HepG2 (cell line): ENCODE data around the gene NLRC3. TPM values are rescaled to one million over a fixed set of nuclear protein-coding genes. Genes with fewer than 3 reads are reported as not detected.

Experiments used
- HCFC1 ChIP-seq: fragments of 150-350 bp; IDR thresholded peaks from 2 replicates; pipeline ENCODE4 v1.6.1; 2014; ENCODE audit warnings: low read depth, low read length
- PBX3 ChIP-seq: sonication (generic); formaldehyde crosslinking; IDR thresholded peaks from 2 replicates; pipeline ENCODE4 v1.8.1; 2023; ENCODE audit warnings: missing genetic modification reagents, inconsistent platforms, borderline replicate concordance
- RAD21 ChIP-seq: fragments of 450-650 bp; formaldehyde crosslinking; IDR thresholded peaks from 2 replicates; pipeline ENCODE4 v1.5.0; 2020; ENCODE audit warnings: mild to moderate bottlenecking
- SCMH1 ChIP-seq: sonication (generic); formaldehyde crosslinking; IDR thresholded peaks from 2 replicates; pipeline ENCODE4 v1.9.0; 2021; ENCODE audit warnings: missing genetic modification reagents, mild to moderate bottlenecking, borderline replicate concordance
- ZBTB8A ChIP-seq: sonication (generic); formaldehyde crosslinking; IDR thresholded peaks from 2 replicates; pipeline ENCODE4 v1.4.0; 2020; ENCODE audit warnings: mild to moderate bottlenecking, low read depth, missing genetic modification reagents, borderline replicate concordance
- ZNF142 ChIP-seq: sonication (generic); formaldehyde crosslinking; IDR thresholded peaks from 2 replicates; pipeline ENCODE4 v1.4.0; 2020; ENCODE audit warnings: missing genetic modification reagents
- ZNF282 ChIP-seq: fragments of 450-650 bp; IDR thresholded peaks from 2 replicates; pipeline ENCODE4 v1.6.1; 2018; ENCODE audit not compliant: partially characterized antibody
- polyA plus RNA-seq, 8 experiments: library from polyadenylated mRNA; depleted of rRNA in 3 of 8; stranded (reverse) in 7 of 8; unstranded in 1 of 8; fragments of >200 nt; fragmentation: Illumina TruSeq in 4 of 8; extraction: Trizol in 4 of 8; gene quantifications; 2 replicates each; pipeline versions ENCODE4 v1.2.1 to v1.2.3, GENCODE V29; 2011 to 2016; ENCODE audit warnings: low read depth in 4 of 8, missing spikeins in 1 of 8, mixed read lengths in 1 of 8; ENCODE audit not compliant: insufficient read depth in 1 of 8
- total RNA-seq, 5 experiments: library from RNA; depleted of rRNA; stranded (reverse); fragments of >200 nt; fragmentation: Illumina TruSeq; extraction: Trizol; gene quantifications; 2 replicates each; pipeline ENCODE4 v1.2.3, GENCODE V29; 2016; ENCODE audit warnings: low read depth in 1 of 5
- TF ChIP-seq, protein P1 (sequence below): sonication (generic); formaldehyde crosslinking; IDR thresholded peaks from 2 replicates; pipeline ENCODE4 v1.5.1; 2020; ENCODE audit warnings: mild to moderate bottlenecking, moderate library complexity, missing genetic modification reagents
- TF ChIP-seq, protein P2 (sequence below): fragments of 450-650 bp; IDR thresholded peaks from 2 replicates; pipeline ENCODE4 v1.6.1; 2017; ENCODE audit warnings: mild to moderate bottlenecking

Gene NLRC3
- total and polyA plus RNA-seq, 2 of the 13 experiments (the other 11 are each of a cell fraction or from before 2014, with no cell fraction given) = not detected

GRCh38 chr16:3591436-3591803 is 14.2 kb upstream of the NLRC3 start (continued):
- TF ChIP-seq ZNF142 (no peak), RAD21 (CRISPR knock-in tag) (no peak), SCMH1 (CRISPR knock-in tag) (no peak), HCFC1 (no peak), ZNF282 (no peak), ZBTB8A (CRISPR knock-in tag) (no peak), PBX3 (CRISPR knock-in tag) (no peak)
- TF ChIP-seq, protein P1, sequence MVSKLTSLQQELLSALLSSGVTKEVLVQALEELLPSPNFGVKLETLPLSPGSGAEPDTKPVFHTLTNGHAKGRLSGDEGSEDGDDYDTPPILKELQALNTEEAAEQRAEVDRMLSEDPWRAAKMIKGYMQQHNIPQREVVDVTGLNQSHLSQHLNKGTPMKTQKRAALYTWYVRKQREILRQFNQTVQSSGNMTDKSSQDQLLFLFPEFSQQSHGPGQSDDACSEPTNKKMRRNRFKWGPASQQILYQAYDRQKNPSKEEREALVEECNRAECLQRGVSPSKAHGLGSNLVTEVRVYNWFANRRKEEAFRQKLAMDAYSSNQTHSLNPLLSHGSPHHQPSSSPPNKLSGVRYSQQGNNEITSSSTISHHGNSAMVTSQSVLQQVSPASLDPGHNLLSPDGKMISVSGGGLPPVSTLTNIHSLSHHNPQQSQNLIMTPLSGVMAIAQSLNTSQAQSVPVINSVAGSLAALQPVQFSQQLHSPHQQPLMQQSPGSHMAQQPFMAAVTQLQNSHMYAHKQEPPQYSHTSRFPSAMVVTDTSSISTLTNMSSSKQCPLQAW = no peak
- TF ChIP-seq, protein P2, sequence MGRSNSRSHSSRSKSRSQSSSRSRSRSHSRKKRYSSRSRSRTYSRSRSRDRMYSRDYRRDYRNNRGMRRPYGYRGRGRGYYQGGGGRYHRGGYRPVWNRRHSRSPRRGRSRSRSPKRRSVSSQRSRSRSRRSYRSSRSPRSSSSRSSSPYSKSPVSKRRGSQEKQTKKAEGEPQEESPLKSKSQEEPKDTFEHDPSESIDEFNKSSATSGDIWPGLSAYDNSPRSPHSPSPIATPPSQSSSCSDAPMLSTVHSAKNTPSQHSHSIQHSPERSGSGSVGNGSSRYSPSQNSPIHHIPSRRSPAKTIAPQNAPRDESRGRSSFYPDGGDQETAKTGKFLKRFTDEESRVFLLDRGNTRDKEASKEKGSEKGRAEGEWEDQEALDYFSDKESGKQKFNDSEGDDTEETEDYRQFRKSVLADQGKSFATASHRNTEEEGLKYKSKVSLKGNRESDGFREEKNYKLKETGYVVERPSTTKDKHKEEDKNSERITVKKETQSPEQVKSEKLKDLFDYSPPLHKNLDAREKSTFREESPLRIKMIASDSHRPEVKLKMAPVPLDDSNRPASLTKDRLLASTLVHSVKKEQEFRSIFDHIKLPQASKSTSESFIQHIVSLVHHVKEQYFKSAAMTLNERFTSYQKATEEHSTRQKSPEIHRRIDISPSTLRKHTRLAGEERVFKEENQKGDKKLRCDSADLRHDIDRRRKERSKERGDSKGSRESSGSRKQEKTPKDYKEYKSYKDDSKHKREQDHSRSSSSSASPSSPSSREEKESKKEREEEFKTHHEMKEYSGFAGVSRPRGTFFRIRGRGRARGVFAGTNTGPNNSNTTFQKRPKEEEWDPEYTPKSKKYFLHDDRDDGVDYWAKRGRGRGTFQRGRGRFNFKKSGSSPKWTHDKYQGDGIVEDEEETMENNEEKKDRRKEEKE = no peak
